GM19372 (cell line): ENCODE data around the gene ARID5B.
A peak's percentile ranks its signal among the peaks of the same experiment; 100 is the strongest.

Source experiments
- ATAC-seq: cut with Tn5 transposase; IDR thresholded peaks from one replicate; pipeline ENCODE4 v1.9.1; 2021; ENCODE audit warnings: mild to moderate bottlenecking, low read depth, moderate library complexity; ENCODE audit not compliant: unreplicated experiment

Gene ARID5B

DNA sequence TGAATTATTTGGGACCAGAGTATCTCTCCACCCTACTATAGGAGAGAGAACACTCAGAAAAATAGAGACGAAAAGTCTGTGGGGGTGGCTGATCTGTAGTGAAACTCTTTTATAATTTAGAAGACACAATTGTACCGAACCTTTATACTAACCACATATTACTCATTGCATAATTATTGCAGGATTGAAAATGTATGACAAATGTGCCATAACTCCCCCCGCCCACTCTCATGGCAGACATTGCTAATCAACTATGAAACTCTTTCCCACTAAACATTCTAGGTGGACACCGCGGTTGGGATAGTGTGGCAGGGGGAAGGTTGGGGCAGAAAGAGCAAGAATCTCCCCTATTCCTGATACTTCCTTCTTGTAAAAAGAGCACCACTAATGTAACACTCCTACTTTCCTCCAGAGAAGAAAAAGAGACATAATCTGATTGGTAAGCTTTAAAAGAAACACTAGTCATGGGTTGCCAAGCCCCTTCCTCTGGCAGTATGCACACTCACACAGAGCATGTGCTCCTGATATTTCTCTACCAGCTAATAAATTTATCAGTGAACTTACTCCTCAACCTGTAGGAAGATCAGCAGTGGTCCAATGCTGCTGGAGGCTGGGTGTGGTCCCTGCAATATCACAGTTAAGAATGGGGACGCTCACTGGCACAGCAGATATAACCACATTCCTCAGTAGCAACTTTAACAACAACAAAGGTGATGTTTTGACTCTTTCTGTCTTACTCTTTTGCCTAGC is 18.7 kb upstream of the ARID5B start:
- no peak for ATAC-seq

DNA sequence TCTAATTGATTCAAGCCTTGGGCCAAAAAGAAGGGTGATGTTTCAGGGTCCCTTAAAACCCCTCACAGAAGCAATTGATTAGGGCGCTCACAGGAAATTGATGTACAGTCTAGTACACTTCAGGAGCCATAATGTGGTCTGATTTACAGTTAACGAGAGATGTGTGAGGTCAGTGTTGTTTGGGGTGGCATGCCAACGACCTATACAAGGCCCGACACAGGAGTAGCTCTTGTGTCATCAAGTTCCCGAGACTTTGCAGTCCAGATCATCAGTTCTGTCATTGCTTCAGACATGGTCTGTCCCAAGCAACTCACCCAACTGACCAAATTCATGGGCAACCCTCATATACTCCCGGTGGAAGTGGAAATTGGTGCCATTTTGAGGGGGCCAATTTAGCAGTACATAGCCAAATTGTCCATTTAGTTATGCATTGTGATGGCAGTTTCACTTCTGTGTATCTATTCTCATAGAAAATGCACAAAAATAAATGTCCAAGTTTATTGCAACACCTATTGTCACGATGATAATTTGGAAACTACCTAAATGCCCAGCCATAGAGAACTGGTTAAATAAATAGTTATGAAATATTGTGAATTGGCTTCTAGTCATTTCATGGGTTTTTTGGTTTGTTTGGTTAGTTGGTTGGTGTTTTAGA is 18.0 kb upstream of the ARID5B start:
- ATAC-seq, result no peak

DNA sequence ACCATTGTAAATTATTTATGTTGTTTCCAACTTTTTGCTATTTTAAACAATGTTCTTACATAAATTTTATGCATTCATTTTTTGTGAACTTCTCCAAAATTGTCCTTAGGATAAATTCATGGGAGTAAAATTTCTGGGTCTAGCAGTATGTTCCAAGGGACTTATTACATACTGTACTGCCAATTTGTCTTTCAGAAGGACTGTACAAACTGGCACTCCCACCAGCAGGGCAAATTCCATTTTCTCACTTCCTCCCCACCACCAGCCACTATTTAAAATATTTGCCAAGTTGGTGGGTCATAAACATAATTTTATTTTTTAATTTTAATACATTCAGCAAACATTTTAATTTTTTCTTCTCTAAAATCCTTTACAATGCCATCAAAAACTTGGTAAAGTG is 13.7 kb upstream of the ARID5B start:
- ATAC-seq, result no peak

DNA sequence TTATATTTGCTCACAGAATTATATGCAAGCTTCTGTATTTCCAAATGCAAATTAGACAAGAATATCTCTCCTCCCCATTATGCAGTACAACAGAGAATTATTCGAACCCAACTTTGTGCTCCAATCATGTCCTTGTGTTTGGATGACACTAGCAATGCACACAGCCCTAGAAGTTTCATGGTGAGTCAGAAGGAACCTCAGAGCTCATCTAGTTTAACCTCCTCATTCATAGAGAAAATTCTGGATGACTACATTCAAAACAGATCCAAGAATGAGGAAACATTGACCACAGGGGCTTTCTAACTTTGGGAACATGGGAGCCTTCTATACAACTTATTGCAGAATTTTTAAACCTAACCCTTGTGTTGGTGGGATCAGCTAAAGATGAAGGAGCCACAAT is 12.8 kb upstream of the ARID5B start:
- ATAC-seq, result no peak

DNA sequence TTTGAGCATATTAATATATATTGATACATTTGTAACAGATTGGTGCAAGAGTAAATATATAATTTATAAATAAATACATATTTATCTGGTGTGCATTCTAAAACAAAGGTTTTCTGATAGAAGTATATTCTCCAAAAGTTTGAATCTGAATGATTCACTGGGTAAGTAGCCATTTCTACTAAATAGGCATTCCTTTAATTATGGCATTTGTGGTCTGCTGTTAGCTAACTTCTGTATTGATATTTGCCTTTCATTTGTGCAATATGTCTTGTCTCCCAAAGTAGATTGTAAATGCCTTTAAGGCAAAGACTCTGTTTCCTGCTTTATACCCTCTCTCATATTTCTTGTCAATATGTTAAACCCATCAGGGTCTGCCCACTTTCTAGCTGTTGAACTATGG is 11.1 kb upstream of the ARID5B start:
- ATAC-seq, result no peak

DNA sequence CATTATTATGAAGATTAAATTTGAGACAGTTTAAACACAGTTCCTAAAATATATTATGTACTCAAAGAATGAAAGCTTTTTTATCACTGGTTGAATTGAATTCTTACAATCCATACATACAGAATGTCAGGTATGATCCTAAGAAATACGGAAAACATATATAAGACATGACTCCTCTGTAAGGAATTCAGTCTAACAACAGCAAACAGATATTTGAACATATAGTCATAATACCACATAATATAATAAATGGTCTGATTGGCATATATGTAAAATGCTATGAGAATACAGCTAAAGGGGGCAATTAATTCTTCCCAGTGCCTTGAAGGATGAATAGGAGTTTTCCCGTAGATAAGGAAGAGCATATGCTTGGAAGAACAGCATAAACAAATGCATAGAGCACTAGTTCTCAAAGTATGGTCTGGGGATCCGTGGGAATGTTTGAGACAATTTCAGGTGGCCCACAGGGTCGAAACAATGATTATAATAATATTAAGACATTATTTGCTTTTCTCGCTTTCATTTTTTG is 10.6 kb upstream of the ARID5B start:
- no peak for ATAC-seq

DNA sequence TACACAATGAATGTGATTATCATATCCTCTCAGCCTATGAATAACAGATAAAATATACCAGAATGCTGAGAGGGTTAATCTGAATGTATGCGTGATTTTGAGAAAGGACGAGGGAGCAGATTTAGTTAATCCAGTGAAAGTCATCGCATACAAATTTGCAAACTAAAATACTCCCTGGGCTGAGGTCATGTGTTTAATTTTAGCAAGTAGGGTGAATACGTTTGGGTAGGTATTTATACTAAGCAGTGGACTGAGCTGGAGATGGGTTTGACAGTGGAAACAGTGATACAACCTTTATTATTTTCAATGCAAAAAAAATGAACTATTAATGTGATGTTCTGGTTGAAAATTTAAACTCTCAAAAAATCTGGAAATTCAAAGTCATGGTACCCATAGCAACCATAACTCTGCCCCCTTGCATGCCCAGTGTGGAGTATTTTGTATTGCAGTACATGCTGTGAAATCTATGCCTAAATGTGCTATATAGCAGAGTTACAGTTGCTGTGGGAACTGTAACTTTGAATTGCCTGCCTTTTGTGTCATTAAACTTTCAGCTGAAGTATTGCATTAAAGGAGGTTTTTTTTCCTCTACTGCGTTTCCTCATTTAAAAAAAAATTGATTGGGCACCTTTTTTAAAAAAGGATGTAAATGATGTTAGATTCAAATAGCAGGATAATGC is 9.5 kb upstream of the ARID5B start:
- ATAC-seq, result no peak

DNA sequence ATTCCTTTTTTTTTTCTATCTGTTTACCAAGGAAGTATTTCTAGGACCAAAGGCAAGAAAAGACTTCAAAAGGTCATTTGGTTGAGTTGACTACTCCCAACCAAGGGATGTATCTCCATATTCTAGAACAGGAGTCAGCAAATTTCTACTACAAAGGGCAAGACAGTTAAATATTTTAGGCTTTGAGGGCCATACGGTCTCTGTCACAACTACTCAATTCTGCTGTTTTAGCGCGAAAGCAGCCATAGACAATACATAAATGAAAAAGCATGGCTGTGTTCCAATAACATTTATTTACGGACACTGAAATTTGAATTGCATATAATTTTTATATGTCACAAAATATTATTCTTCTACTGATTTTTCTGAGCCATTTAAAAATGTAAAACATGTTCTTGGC is 8.5 kb upstream of the ARID5B start:
- ATAC-seq, result no peak

DNA sequence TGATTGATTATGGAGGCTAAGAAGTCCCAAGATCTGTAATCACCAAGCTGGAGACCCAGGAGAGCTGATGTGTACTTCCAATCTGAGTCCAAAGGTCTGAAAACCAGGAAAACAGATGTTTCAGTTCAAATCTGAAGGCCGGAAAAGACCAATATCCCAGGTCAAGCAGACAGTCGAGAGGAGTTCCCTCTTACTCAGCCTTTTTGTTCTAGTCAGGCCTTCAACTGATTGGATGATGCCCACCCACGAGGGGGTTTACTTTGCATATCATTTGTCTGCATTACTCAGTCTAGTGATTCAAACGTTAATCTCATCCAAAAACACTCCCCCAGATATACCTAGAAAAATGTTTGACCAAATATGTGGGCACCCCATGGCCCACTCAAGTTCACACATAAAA is 7.4 kb upstream of the ARID5B start:
- ATAC-seq, result no peak

DNA sequence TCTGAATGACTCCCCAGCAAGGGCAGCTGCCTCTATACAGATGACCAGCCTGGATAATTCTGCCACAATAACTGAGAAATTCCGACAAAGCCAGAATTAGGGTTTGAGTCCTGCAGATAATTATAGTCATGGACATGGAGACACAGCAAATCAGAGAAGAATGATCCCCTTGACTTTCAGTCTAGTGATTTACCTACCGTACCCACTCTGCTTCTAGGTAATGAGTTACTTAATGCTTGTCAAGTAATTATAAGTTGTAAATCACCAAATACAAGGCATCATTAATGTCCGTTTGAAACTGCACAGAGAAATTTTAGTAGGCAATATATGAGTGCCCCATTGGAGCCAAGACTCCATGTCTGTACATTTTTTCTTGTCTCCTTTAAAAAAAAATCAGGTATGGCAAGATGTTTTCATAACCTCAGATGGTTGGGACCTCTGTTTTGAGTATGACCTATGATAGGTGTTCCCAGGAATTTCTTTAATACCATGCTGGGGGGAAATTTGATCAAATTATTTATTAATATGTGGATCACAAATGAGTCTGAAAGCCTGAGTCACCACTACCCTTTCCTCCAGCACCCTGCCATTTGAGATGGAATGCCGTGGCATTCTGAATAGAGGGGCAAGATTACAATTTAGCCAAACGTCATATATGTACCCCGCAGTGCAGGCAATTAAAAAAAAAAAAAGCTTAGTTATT is 5.5 kb upstream of the ARID5B start:
- no peak for ATAC-seq

DNA sequence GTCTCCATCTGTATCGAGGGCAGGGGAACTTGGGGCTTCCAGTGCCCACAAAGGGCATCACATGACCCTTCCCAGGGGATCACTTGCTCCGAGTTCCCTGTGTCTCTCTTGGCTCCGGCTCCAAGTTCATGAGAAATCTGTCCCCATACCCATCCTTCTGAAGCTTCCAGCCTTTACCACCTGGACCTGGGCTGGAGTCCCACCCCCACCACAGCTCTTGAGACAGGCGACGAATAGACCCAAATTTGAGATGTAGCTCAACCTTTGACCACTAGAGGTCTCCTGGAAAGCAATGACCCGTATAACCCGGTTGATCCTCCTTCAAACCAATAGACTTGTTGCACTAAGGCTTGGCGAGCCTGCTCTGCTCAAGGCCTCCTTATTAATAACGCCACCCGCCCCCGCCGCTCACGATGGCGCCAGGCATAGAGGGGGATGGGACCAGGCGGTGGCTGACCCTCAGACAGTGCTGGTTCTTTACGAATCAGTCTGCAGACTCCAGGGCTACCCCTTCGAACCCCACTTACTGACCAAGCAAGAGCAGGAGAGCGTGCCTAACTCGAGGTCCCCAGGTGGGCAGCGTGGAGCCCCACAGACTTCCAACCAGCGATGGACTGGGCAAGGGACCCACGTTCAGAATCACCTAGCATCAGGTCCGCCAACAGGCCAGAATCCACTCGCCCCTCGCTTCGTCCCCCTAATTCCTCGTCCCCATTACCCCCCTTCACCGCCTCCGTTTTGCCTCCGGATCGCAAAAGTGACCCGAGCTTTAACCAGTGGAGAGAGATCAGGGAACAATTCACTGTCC is 4.4 kb upstream of the ARID5B start:
- peak; percentile 72 for ATAC-seq

DNA sequence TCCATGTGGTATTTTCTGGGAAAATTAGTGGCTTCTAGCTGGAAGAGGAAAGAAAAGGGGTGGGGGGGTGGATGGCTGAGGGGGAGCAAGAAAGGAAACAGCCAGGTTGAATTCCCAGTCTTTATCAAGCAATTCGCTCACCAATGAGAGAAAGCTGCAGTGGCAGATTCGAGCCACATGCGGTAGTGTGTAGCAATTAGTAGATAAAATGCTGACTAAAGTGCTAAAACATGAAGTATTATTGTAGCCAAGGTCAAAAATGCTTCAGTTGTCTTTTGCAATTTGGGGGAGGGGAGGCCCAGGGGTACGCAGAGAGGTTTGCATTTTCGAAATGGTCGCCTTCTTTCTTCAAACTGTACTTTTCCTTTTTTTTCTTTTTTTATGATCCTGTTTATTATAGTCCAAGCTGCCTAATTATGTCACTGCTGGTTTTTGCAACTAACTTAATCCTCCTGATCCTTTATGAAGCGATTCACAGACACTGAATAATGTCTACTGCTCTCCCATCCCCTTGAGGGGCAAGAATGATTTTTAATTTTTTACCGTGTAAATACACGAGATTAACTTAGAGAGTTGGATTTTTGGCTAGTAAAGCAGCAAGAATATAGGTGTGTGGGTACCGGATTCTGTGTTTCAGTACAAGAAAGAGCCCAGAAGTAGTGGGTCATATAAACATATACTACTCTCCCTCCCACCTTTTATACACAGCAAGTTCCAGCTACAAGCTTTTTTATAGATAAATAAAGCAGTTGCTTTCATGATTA is 3.6 kb upstream of the ARID5B start:
- ATAC-seq, result no peak

DNA sequence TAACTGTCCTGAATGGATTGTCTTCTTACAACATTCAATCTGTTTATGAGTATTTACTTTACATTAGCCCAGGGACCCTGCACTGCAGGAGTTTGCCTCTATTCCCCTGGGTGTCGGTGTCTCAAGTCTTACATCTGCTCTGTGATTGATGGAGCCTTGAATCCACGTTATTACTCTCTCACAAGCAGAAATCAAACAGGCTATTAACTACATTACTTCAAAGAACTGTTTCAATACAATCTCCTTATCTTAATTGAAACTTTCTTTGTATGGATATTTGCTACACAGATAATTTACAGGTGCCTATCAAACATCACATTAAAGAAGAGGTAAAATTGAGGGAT is 3.1 kb upstream of the ARID5B start:
- no peak for ATAC-seq

DNA sequence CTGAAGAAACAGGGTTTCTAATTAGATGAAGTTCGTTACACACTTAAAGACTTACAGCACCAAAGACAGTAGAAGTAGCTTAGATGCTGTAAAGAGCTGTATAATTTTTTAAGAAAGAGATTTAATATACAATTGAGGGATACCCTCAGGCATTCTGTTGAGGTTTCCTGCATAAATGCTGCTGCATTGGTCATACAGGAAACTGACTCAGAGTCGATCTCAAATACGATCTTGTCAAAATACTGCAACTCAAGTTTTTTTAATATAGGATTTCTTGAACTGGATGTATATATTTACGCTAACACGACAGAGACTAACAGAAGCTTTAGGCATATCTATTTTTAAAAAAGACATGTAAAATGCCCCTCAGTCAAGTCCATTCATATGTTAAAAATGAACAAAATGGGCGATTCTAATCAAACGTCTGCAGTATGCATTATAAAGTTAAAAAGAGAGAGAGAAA is 2.4 kb upstream of the ARID5B start:
- no peak for ATAC-seq

DNA sequence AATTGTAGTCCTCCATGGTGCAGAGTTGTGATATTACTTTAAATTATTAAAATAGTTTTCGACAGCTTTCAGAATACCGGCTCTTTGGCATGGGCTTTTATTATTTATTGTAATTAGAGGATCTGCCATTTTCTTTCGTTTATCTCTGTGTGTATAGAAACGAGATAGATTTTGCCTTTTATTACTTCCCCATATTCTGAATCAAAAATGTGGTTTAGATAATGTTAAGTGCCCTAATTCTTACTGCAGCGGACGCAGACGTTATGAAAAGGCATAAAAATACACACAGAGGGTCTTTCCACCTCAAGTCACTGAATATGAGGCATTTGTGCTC is 1.9 kb upstream of the ARID5B start:
- ATAC-seq, result no peak

DNA sequence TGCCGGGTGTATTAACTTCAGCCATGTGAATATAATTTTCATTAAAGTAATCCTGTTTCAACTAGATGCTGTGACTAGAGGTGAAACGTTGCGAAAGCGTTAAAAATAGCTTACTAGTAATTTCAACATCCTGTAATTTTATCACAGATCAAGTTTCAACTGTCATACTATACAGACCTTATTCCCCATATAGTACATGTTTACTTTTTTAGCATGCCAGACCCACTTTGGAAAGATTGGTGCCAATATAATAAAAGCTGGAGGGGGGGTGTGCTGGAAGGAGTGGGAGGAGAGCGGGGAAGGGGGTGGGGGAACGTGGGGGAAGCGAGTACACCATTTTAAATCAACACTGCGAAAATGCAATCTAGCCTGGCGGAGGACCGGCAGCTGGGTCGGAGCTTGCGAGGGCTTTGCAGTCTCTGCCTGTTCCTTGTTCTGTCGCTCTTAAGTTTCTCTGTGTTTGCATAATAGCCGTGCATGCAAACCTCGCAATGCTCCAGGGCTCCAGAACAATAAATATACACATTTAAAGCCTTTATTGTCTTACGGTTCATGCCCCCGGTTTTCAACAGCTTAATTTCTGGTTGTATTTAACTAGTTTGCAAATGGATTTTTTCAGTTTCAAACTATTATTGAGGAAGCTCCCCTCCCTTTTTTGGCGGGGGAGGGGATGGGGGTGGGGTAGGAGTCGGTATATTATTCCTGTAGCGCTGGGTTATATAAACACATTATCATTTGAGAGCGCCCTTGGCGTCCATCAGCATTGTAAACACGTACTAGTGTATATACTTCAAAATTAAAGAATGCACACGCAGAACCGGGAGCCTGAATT is 1.3 kb upstream of the ARID5B start:
- peak; percentile 30 for ATAC-seq

DNA sequence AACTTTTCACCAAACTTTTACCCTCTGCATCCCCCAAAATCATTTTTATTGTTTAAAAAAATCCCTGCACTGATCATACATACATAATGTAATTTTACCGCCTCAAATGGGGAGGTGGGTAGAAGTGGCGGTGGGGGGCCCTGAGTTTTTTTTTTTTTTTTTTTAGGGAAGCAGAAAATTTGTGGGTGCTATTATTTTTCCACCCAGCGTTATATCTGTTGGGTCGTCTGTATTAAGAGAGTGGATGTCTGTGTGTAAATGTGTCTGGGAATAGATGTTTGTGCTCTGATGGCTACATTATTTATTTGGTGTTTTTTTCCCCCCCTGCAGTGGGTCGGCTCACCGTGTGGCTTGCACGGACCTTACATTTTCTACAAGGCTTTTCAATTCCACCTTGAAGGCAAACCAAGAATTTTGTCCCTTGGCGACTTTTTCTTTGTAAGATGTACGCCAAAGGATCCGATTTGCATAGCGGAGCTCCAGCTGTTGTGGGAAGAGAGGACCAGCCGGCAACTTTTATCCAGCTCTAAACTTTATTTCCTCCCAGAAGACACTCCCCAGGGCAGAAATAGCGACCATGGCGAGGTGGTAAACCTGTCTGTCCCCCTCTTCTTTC is 438 bp downstream of the ARID5B start:
- ATAC-seq, result no peak
